ENCODE data around the gene CCL28. TPM values are rescaled to one million over a fixed set of nuclear protein-coding genes. Genes with fewer than 3 reads are reported as not detected.

Gene CCL28
- total RNA-seq, 1 experiment from 2014 or later = 1.4 TPM

DNA sequence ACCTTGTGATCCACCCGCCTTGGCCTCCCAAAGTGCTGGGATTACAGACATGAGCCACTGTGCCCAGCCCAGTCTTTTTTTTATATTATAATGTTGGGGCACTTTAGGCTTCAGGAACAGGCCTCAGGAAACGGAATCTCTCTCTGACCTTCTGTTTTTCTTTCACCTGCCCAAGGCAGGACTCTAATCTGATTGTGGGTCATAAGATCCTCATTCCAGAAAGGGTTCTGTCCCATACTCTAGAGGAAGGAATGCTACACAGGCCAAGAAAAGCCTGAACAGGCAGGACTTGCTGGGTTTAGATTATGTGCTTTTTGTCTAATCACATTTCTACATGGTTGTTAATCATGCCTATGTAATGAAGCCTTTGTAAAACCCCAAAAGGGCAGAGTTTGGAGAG lies 1.8 kb upstream of the CCL28 start (continued):
- TF ChIP-seq GRHL2 (CRISPR knock-in tag; IDR thresholded peaks at IDR 0.05; ENCODE audit: insufficient replicate concordance, severe bottlenecking) (no peak), GABPB1 (CRISPR knock-in tag; IDR thresholded peaks at IDR 0.05) (no peak), PRRX2 (CRISPR knock-in tag; IDR thresholded peaks at IDR 0.05) (no peak), NFYB (CRISPR knock-in tag; conservative IDR thresholded peaks at IDR 0.05; ENCODE audit: low read depth) (no peak), EMX1 (CRISPR knock-in tag; IDR thresholded peaks at IDR 0.05) (no peak)
- TF ChIP-seq, protein P1, sequence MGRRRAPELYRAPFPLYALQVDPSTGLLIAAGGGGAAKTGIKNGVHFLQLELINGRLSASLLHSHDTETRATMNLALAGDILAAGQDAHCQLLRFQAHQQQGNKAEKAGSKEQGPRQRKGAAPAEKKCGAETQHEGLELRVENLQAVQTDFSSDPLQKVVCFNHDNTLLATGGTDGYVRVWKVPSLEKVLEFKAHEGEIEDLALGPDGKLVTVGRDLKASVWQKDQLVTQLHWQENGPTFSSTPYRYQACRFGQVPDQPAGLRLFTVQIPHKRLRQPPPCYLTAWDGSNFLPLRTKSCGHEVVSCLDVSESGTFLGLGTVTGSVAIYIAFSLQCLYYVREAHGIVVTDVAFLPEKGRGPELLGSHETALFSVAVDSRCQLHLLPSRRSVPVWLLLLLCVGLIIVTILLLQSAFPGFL (CRISPR knock-in tag; IDR thresholded peaks at IDR 0.05; ENCODE audit: borderline replicate concordance) = no peak

DNA sequence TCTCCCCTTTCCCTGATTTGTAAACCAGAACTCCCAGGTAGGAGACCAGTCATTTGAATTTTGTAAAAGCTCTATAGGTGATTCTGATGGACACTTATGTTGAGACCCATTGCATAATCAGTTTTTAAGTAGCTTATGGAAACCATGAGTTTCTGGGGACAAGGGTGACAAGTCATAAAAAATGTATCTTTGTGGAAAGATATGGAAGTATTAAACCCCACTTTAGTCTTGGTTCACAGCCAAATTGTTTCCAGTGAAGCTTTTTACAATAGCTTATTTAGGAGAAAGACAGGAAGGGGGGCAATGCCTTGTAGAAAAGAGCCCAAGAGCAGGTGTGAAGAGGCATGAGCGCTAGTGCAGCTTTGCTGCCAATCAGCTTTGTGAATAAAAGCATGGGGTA lies 453 bp upstream of the CCL28 start:
- ChIA-PET POLR2A (interaction anchor here (0.5 kb wide), 1 partner anchor 193 kb away, joined by 3 read pairs; no protein-coding TSS in a partner anchor), CTCF (no interaction called here)
- Mint-ChIP-seq H3K4me1 (peaks cover 6% of the 10 kb centered on the region), H3K4me3 (no peak overlapping the region), H3K9me3 (peaks cover 7% of the 10 kb centered on the region), H3K27ac (no peak overlapping the region), H3K27me3 (ENCODE audit: low read depth) (peaks cover 3% of the 10 kb centered on the region; the same call in 1 of the 2 replicates), H3K36me3 (no peaks in the 10 kb centered on the region)
- ATAC-seq (no peak), DNase-seq (ENCODE audit: low spot score) (no peak)
- no peak for TF ChIP-seq OVOL2 (CRISPR knock-in tag; IDR thresholded peaks at IDR 0.05; ENCODE audit: borderline replicate concordance)
- TF ChIP-seq ZNF219 (CRISPR knock-in tag; IDR thresholded peaks at IDR 0.05; ENCODE audit: borderline replicate concordance) = no peak

DNA sequence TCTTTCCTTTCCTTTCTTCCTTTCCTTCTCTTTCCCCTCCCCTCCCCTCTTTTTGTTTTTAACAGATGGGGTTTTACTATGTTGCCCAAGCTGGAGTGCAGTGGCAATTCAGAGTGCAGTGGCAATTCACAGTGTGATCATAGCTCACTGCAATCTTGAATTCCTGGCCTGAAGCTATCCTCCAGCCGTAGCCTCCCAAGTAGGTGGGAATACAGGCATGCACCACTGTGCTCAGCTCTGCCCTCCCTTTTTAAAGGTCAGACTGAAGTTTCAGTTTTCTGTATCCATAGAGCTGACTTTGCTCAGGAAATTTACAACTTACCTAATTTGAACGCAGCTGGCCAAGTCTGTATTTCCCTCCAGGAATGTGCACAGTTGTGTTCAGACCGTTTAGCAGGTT lies 696 bp downstream of the CCL28 start:
- Mint-ChIP-seq H3K4me1 (peaks cover 6% of the 10 kb centered on the region), H3K4me3 (no peak overlapping the region), H3K36me3 (peaks cover 2% of the 10 kb centered on the region; the same call in 1 of the 2 replicates), H3K27ac (no peak overlapping the region), H3K9me3 (peaks cover 13% of the 10 kb centered on the region), H3K27me3 (ENCODE audit: low read depth) (peaks cover 13% of the 10 kb centered on the region)
- CTCF ChIA-PET = interaction anchor here (0.8 to 1.3 kb wide), 3 partner anchors 9 to 73 kb away, joined by 3 to 6 read pairs (median 4); partner anchors contain the start of gene TMEM267
- DNase-seq (ENCODE audit: low spot score) = no peak
- ATAC-seq = no peak
- TF ChIP-seq, protein P2, sequence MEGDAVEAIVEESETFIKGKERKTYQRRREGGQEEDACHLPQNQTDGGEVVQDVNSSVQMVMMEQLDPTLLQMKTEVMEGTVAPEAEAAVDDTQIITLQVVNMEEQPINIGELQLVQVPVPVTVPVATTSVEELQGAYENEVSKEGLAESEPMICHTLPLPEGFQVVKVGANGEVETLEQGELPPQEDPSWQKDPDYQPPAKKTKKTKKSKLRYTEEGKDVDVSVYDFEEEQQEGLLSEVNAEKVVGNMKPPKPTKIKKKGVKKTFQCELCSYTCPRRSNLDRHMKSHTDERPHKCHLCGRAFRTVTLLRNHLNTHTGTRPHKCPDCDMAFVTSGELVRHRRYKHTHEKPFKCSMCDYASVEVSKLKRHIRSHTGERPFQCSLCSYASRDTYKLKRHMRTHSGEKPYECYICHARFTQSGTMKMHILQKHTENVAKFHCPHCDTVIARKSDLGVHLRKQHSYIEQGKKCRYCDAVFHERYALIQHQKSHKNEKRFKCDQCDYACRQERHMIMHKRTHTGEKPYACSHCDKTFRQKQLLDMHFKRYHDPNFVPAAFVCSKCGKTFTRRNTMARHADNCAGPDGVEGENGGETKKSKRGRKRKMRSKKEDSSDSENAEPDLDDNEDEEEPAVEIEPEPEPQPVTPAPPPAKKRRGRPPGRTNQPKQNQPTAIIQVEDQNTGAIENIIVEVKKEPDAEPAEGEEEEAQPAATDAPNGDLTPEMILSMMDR (IDR thresholded peaks at IDR 0.05) = no peak
- TF ChIP-seq ZNF232 (CRISPR knock-in tag; IDR thresholded peaks at IDR 0.05) (no peak), TEAD1 (CRISPR knock-in tag; IDR thresholded peaks at IDR 0.05) (no peak), MYBL2 (CRISPR knock-in tag; IDR thresholded peaks at IDR 0.05) (no peak), FOXP1 (CRISPR knock-in tag; IDR thresholded peaks at IDR 0.05; ENCODE audit: borderline replicate concordance) (no peak), ZNF671 (CRISPR knock-in tag; IDR thresholded peaks at IDR 0.05) (no peak), IRF2 (CRISPR knock-in tag; IDR thresholded peaks at IDR 0.05; ENCODE audit: borderline replicate concordance, low read depth) (no peak), NR1H2 (CRISPR knock-in tag; IDR thresholded peaks at IDR 0.05) (no peak), NR3C1 (CRISPR knock-in tag; conservative IDR thresholded peaks at IDR 0.05; ENCODE audit: low read depth) (no peak), SMAD4 (CRISPR knock-in tag; IDR thresholded peaks at IDR 0.05) (no peak), GRHL2 (CRISPR knock-in tag; IDR thresholded peaks at IDR 0.05; ENCODE audit: insufficient replicate concordance, severe bottlenecking) (no peak)
- TF ChIP-seq, protein P3, sequence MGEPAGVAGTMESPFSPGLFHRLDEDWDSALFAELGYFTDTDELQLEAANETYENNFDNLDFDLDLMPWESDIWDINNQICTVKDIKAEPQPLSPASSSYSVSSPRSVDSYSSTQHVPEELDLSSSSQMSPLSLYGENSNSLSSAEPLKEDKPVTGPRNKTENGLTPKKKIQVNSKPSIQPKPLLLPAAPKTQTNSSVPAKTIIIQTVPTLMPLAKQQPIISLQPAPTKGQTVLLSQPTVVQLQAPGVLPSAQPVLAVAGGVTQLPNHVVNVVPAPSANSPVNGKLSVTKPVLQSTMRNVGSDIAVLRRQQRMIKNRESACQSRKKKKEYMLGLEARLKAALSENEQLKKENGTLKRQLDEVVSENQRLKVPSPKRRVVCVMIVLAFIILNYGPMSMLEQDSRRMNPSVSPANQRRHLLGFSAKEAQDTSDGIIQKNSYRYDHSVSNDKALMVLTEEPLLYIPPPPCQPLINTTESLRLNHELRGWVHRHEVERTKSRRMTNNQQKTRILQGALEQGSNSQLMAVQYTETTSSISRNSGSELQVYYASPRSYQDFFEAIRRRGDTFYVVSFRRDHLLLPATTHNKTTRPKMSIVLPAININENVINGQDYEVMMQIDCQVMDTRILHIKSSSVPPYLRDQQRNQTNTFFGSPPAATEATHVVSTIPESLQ (CRISPR knock-in tag; IDR thresholded peaks at IDR 0.05) = no peak
- TF ChIP-seq, protein P4, sequence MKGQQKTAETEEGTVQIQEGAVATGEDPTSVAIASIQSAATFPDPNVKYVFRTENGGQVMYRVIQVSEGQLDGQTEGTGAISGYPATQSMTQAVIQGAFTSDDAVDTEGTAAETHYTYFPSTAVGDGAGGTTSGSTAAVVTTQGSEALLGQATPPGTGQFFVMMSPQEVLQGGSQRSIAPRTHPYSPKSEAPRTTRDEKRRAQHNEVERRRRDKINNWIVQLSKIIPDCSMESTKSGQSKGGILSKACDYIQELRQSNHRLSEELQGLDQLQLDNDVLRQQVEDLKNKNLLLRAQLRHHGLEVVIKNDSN (CRISPR knock-in tag; IDR thresholded peaks at IDR 0.05) = no peak
- TF ChIP-seq, protein P1 (CRISPR knock-in tag; IDR thresholded peaks at IDR 0.05; ENCODE audit: borderline replicate concordance) = no peak
- TF ChIP-seq, protein P5, sequence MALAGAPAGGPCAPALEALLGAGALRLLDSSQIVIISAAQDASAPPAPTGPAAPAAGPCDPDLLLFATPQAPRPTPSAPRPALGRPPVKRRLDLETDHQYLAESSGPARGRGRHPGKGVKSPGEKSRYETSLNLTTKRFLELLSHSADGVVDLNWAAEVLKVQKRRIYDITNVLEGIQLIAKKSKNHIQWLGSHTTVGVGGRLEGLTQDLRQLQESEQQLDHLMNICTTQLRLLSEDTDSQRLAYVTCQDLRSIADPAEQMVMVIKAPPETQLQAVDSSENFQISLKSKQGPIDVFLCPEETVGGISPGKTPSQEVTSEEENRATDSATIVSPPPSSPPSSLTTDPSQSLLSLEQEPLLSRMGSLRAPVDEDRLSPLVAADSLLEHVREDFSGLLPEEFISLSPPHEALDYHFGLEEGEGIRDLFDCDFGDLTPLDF (CRISPR knock-in tag; IDR thresholded peaks at IDR 0.05) = no peak
- TF ChIP-seq, protein P6, sequence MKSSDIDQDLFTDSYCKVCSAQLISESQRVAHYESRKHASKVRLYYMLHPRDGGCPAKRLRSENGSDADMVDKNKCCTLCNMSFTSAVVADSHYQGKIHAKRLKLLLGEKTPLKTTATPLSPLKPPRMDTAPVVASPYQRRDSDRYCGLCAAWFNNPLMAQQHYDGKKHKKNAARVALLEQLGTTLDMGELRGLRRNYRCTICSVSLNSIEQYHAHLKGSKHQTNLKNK (CRISPR knock-in tag; IDR thresholded peaks at IDR 0.05) = no peak
- TF ChIP-seq, protein P7, sequence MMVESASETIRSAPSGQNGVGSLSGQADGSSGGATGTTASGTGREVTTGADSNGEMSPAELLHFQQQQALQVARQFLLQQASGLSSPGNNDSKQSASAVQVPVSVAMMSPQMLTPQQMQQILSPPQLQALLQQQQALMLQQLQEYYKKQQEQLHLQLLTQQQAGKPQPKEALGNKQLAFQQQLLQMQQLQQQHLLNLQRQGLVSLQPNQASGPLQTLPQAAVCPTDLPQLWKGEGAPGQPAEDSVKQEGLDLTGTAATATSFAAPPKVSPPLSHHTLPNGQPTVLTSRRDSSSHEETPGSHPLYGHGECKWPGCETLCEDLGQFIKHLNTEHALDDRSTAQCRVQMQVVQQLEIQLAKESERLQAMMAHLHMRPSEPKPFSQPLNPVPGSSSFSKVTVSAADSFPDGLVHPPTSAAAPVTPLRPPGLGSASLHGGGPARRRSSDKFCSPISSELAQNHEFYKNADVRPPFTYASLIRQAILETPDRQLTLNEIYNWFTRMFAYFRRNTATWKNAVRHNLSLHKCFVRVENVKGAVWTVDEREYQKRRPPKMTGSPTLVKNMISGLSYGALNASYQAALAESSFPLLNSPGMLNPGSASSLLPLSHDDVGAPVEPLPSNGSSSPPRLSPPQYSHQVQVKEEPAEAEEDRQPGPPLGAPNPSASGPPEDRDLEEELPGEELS (CRISPR knock-in tag; IDR thresholded peaks at IDR 0.05) = no peak
- POLR2A ChIA-PET = interaction anchor here (0.7 kb wide), 1 partner anchor 86 kb away, joined by 3 read pairs; no protein-coding TSS in a partner anchor

Data from WTC11 (cell line).